HCT116 (cell line): ENCODE data around the gene ABTB2.

ENCODE experiments used
- FOSL1 ChIP-seq: IDR thresholded peaks from 2 replicates; pipeline ENCODE4 v1.6.1; 2012; ENCODE audit warnings: low read depth
- POLR2AphosphoS5 ChIP-seq: IDR thresholded peaks from 2 replicates; pipeline ENCODE4 v1.6.1; 2011; ENCODE audit warnings: mild to moderate bottlenecking, low read depth, low read length, moderate library complexity

DNA sequence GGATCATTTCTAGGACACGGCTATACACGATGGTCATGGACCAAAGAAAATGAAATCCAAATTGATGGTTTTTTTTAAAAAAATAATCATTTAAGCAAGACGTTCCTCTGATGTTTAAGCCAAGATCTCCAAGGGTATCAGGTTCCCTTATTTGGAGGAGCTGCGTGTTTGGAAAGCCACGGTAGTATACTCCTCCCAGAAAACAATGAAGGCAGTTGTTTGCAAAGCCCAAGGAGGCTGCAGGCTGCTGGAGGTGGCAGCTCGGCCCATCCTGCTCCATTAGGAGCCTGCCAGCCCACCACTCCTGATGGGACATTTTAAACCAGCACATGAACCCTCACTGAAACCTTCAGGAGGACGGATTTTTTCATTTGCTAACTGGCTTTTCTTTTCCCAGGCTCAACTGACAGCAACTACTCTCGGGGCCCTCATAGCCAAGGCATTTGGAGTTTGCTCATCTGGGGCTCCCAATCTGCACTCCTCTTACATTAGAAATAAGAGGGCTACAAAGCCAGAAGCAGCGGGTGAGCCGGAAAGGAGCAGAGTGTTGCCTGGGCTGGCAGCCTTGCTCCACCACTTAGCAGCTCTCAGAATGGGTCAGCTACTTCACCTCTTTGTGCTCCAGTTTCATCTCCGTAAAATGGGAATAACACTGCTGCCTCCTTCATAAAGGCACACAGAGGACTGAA is 58.4 kb downstream of the ABTB2 start:
- TF ChIP-seq POLR2AphosphoS5 (no peak), FOSL1 (no peak)
